GM21360 (cell line): ENCODE data around the gene ARMC2.
"Not testable (repeated sequence)": the region's sequence is repeated elsewhere in the genome, so short reads cannot be mapped to it uniquely, and the experiment has no call there.

Experiments
- ATAC-seq: cut with Tn5 transposase; IDR thresholded peaks from one replicate; pipeline ENCODE4 v1.9.1; 2021; ENCODE audit warnings: mild to moderate bottlenecking, moderate library complexity; ENCODE audit not compliant: unreplicated experiment

The ARMC2 gene

GRCh38 chr6:108904741-108905140 lies 56.5 kb downstream of the ARMC2 start:
- ATAC-seq = peak; percentile 79

- no peak for ATAC-seq
Measured at GRCh38 chr6:108914235-108915022, 66.2 kb downstream of the ARMC2 start.

- no peak for ATAC-seq
Measured at GRCh38 chr6:108915258-108915657, 67.0 kb downstream of the ARMC2 start.

GRCh38 chr6:108916026-108916686 lies 67.9 kb downstream of the ARMC2 start:
- ATAC-seq = no peak

GRCh38 chr6:108920751-108921150 lies 72.5 kb downstream of the ARMC2 start:
- ATAC-seq = no peak

GRCh38 chr6:108921547-108922361 lies 73.5 kb downstream of the ARMC2 start:
- no peak for ATAC-seq

DNA sequence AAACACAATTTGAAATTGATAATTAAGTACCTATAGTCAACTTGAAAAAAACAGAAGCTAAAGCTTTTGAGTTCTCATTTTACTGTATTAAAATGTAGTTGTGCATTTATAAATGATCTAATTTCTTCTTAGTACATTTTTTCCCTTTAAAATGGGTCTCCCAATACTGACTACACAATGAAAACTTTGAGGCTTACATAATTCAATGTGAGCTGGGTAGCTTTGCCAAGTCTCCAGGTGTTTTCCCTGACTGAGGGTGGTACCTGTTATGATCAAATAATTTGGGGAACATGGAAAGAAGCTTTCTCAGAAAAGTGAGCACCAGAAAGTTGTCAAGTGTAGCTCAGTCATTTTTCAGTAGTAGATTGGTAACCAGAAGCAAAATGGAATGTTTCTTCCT lies 74.3 kb downstream of the ARMC2 start:
- ATAC-seq = no peak

GRCh38 chr6:108927927-108928326 lies 79.7 kb downstream of the ARMC2 start:
- ATAC-seq = no peak

DNA sequence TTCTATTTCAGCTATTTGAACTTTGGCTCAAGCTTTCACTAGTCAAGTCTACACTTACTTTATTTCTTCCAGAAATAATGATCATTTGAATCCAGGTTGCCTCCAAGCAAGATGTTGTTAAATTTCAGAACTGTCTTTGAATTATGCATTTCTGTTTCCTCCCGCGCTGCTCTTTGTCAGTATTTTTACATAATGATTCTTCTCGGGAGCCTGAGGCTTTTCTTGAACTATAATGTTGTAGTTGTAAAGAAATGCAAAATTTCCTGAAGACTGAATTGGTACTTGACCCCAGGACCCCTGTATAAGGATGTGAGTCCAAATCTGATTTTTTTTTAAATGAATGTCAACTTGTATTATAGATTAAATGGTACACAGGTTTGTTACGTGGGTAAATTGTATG lies 80.4 kb downstream of the ARMC2 start:
- no peak for ATAC-seq

- ATAC-seq = not testable (repeated sequence)
Measured at GRCh38 chr6:108931090-108931489, 82.9 kb downstream of the ARMC2 start.

DNA sequence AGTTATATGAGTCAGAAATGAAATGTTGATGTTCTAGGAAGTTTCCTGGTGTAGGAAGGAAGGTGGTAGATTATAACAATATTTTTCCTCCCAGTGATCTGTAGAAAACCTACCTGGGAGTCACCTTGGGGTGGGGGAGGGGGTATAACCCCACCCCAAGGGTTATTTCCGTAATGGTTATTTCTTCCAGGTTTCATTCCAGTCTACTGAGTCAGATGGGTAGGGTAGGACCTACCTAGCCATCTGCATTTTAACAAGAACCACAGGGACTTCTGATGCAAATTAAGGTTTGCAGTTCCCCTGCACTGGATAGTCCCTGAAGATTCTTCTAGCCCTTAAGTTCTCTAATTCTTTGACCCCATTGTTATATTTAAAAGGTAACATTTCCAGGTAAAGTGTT lies 88.9 kb downstream of the ARMC2 start:
- ATAC-seq = no peak

GRCh38 chr6:108940741-108941140 lies 92.5 kb downstream of the ARMC2 start:
- ATAC-seq = no peak

- no peak for ATAC-seq
Measured at GRCh38 chr6:108941281-108941680, 93.1 kb downstream of the ARMC2 start.

DNA sequence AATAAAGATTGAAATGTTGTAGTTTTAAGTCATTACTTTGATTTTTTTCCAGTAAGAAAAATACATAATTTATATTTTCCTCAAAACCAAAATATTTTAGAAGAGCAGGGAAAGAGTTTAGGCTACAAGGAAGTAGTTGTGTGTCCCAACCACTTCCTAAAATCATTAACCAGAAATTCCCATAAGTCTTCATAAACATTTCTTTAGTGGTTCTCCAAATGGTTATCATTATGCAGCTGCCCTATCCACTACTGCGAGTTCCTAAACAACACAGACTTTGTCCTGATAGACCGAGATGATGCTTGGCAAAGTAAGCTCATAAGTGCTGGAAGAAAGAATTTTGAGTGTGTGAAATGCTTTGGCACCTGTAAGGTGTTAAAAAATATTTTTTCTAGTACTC lies 93.6 kb downstream of the ARMC2 start:
- ATAC-seq = no peak

DNA sequence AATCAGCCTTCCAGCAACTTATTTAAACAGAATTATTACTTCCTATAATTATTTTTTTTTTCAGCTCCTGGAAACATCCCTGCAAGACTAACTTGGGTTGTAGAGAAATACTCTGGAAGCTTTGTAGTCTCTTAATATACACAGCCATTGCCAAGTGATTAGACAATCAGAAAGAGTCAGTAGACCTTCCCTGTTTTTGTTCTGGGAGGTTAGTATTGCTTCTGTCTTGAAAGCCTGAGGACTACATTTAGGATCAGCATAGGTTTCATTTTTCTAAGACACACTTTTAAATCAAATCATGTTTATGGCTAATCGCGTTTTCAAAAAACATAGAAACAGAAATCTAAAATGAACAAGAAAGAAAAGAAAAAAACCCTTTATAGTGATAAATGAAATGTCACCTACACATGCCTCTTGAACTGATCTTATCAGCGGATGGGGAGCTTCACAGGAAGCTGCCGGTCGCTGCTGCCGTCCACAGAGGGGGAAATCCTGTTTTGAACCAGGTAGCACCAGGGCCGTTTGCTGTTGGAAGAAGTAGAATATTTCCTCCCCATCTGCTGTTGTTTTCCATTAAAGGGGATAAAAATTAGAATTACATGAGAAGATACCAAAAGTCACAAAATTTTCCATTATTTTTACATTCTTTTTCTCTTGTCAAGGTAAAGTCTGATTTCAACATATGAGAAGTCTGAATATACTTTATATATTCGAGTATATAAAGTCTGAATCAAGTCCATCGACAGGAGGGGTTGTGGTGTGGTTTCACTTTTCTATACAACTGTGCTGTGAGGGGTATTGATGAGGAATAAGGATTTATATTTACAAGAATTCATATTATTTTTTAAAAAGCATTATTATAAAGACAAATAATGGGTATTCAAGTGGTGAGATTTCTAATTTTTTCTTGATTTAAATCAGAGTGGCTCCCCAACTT lies 94.6 kb downstream of the ARMC2 start:
- ATAC-seq = no peak

GRCh38 chr6:108944071-108944470 lies 95.8 kb downstream of the ARMC2 start:
- ATAC-seq = no peak

DNA sequence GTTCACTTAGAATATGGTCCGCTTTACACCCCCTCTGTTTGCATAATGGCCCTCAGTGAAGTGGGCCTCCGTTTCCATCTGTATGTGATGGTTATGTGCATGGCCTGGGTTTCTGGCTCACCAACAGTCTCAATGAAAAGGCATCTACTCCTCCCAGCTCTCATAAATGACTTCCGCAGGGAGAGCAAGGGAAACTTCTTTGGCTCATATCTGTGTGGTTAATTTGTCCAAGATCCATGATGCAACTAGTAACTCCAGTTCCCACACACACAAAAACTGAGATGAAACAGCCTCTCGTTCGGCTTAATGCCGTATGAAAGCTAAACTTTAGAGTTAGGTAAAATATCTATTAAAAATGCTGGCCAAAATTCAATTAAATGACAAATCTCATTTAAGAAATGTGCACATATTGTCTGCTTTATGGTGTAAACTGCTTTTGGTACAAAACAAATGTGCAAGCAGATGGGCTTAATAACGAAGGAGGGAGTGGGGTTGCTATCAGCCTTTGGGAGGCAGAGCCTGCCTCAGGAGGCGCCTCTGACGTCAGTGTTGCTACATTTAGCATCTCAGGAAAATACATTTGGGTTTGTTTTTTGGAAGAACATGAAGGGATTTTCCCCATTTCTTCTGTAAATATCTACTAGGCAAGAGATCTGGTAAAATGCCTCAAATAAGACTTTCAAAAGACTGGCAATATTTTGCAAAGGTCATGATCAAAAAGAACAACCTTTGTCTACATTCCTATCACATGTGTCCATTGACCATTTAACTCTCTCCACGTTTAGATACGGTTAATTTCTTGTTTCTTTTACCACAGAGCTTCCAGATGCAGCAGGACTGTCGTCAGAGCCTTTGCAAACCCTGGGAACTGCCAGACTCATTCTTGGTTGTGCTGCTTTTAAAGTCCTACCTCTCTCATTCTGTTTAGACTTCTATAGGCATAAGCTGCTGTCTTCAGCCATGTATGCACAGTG lies 96.8 kb downstream of the ARMC2 start:
- no peak for ATAC-seq

DNA sequence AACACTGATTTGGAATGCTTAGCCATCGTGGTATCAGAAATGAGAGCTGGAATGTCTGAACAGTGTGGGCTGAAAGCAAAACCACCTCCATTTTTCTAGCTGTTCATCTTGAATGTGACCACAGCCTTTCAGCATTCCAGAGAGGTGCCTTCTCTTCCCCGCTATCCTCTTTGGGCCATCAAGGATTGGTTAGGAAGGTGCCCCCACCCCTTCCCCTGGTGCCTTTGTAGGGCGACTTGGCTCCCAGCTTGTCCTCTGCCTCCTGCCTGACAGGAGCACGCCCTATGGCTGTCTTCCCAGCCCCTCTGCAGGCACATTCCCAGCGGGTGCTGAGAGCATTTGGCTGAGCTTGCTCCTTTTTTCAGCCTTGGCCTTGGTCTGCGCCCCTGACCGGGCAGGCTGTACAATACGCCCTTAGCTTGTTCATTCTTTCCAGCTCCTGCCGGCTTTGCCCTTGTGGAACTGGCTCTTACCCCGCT lies 97.5 kb downstream of the ARMC2 start:
- no peak for ATAC-seq

DNA sequence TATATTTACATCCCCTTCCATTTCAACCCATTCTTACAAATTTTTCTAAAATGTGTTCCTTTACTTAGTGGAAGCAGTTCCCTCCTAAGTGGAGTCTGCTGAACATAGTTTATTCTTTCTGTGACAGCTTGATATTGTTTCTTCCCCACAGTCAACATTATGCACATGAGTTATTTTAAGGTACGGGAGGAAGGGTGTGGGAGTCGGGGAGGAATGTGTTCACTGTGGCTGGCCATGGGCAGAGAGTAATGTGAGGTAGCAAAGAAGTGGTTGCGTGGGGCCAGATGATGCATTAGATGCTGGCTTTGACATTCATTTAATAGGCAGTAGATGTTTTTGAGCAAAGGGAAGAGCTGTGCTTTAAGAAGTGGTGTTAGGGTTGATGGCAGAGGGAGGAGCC lies 98.5 kb downstream of the ARMC2 start:
- ATAC-seq = no peak
